ENCODE results near the gene ZNF555.
"Not testable (repeated sequence)": the region's sequence is repeated elsewhere in the genome, so short reads cannot be mapped to it uniquely, and the experiment has no call there.

The ZNF555 gene

GRCh38 chr19:2815923-2816322 is 25.4 kb upstream of the ZNF555 start:
- peaks cover 4% of the 10 kb centered on the region; the same call in 1 of the 2 replicates for H3K4me1 ChIP-seq (ENCODE audit: control insufficient read depth, low read length)

GRCh38 chr19:2816641-2817040 is 24.6 kb upstream of the ZNF555 start:
- no peaks in the 10 kb centered on the region; the same call in 1 of the 2 replicates for H3F3A ChIP-seq (ENCODE audit: control insufficient read depth, insufficient read depth)

More at GRCh38 chr19:2815923-2816322, 25.4 kb upstream of the ZNF555 start:
- Histone ChIP-seq H3K27me3 (ENCODE audit: control insufficient read depth, low read length) (no peaks in the 10 kb centered on the region), H4K20me1 (ENCODE audit: control insufficient read depth, insufficient read depth, low read depth, low read length) (no peaks in the 10 kb centered on the region), H3F3A (ENCODE audit: control insufficient read depth, insufficient read depth) (no peaks in the 10 kb centered on the region; the same call in 1 of the 2 replicates), H3K27ac (ENCODE audit: low read depth, low read length) (no peak overlapping the region), H3K4me3 (ENCODE audit: low read length) (no peak overlapping the region), H3K4me2 (ENCODE audit: low read length) (no peak overlapping the region), H3K36me3 (ENCODE audit: control insufficient read depth, low read length) (peaks cover 33% of the 10 kb centered on the region), H3K79me2 (ENCODE audit: control insufficient read depth, low read length) (0 out of 2 replicates have a peak, but pooled peaks cover 4% of the 10 kb centered on the region), H3K9me3 (ENCODE audit: control insufficient read depth, insufficient read depth, low read length) (no peaks in the 10 kb centered on the region), H3K9me2 (replicated peaks; ENCODE audit: control insufficient read depth, low read length) (no peaks in the 10 kb centered on the region)
- TF ChIP-seq EZH2phosphoT487 (IDR thresholded peaks at IDR 0.05; ENCODE audit: borderline replicate concordance, low read length) = no peak
- TF ChIP-seq CTCF (IDR thresholded peaks at IDR 0.05; ENCODE audit: low read depth, low read length, poor library complexity, severe bottlenecking) = no peak

GRCh38 chr19:2817237-2817829 is 23.9 kb upstream of the ZNF555 start:
- not testable (repeated sequence) for H4K20me1 ChIP-seq (ENCODE audit: control insufficient read depth, insufficient read depth, low read depth, low read length); H3K9me3 ChIP-seq (ENCODE audit: control insufficient read depth, insufficient read depth, low read length); H3K4me1 ChIP-seq (ENCODE audit: control insufficient read depth, low read length); H3K9me2 ChIP-seq (replicated peaks; ENCODE audit: control insufficient read depth, low read length); H3K4me2 ChIP-seq (ENCODE audit: low read length); H3K27me3 ChIP-seq (ENCODE audit: control insufficient read depth, low read length); H3K79me2 ChIP-seq (ENCODE audit: control insufficient read depth, low read length); H3K27ac ChIP-seq (ENCODE audit: low read depth, low read length); H3F3A ChIP-seq (ENCODE audit: control insufficient read depth, insufficient read depth); H3K4me3 ChIP-seq (ENCODE audit: low read length)
- peaks cover 20% of the 10 kb centered on the region; the same call in 1 of the 2 replicates for H3K36me3 ChIP-seq (ENCODE audit: control insufficient read depth, low read length)

More at GRCh38 chr19:2816641-2817040, 24.6 kb upstream of the ZNF555 start:
- Histone ChIP-seq H3K27ac (ENCODE audit: low read depth, low read length) (no peak overlapping the region), H3K4me1 (ENCODE audit: control insufficient read depth, low read length) (peaks cover 4% of the 10 kb centered on the region; the same call in 1 of the 2 replicates), H3K79me2 (ENCODE audit: control insufficient read depth, low read length) (0 out of 2 replicates have a peak, but pooled peaks cover 4% of the 10 kb centered on the region), H3K9me3 (ENCODE audit: control insufficient read depth, insufficient read depth, low read length) (no peaks in the 10 kb centered on the region), H3K27me3 (ENCODE audit: control insufficient read depth, low read length) (no peaks in the 10 kb centered on the region), H3K9me2 (replicated peaks; ENCODE audit: control insufficient read depth, low read length) (no peaks in the 10 kb centered on the region), H3K4me2 (ENCODE audit: low read length) (no peak overlapping the region), H3K36me3 (ENCODE audit: control insufficient read depth, low read length) (peaks cover 25% of the 10 kb centered on the region; the same call in 1 of the 2 replicates), H4K20me1 (ENCODE audit: control insufficient read depth, insufficient read depth, low read depth, low read length) (no peaks in the 10 kb centered on the region), H3K4me3 (ENCODE audit: low read length) (no peak overlapping the region)
- TF ChIP-seq EZH2phosphoT487 (IDR thresholded peaks at IDR 0.05; ENCODE audit: borderline replicate concordance, low read length) (no peak), CTCF (IDR thresholded peaks at IDR 0.05; ENCODE audit: low read depth, low read length, poor library complexity, severe bottlenecking) (no peak)

- no peak within 1 kb of the TSS for H3K27ac ChIP-seq (ENCODE audit: low read depth, low read length)
- H4K20me1 ChIP-seq (ENCODE audit: control insufficient read depth, insufficient read depth, low read depth, low read length) = no peaks in the 10 kb centered on the region
- H3K79me2 ChIP-seq (ENCODE audit: control insufficient read depth, low read length) = 0 out of 2 replicates have a peak, but pooled peaks cover 4% of the 10 kb centered on the region
- H3K9me2 ChIP-seq (replicated peaks; ENCODE audit: control insufficient read depth, low read length) = no peaks in the 10 kb centered on the region
- peak; percentile 77 for TF ChIP-seq CTCF (IDR thresholded peaks at IDR 0.05; ENCODE audit: low read depth, low read length, poor library complexity, severe bottlenecking)
- no peak for TF ChIP-seq EZH2phosphoT487 (IDR thresholded peaks at IDR 0.05; ENCODE audit: borderline replicate concordance, low read length)
- H3K4me1 ChIP-seq (ENCODE audit: control insufficient read depth, low read length) = peaks cover 4% of the 10 kb centered on the region
- H3K27me3 ChIP-seq (ENCODE audit: control insufficient read depth, low read length) = no peaks in the 10 kb centered on the region
- H3F3A ChIP-seq (ENCODE audit: control insufficient read depth, insufficient read depth) = no peaks in the 10 kb centered on the region; the same call in 1 of the 2 replicates
- peak within 1 kb of the TSS; percentile 79 for H3K4me2 ChIP-seq (ENCODE audit: low read length)
- peak within 1 kb of the TSS; percentile 95 for H3K4me3 ChIP-seq (ENCODE audit: low read length)
- H3K36me3 ChIP-seq (ENCODE audit: control insufficient read depth, low read length) = peaks cover under 1% of the 10 kb centered on the region; the same call in 1 of the 2 replicates
- H3K9me3 ChIP-seq (ENCODE audit: control insufficient read depth, insufficient read depth, low read length) = no peaks in the 10 kb centered on the region
Measured at GRCh38 chr19:2819540-2820111, 21.6 kb upstream of the ZNF555 start, which contains the start of gene ZNF554. TSS of gene ZNF554 (plus strand) at chr19:2819868. CDS start at chr19:2820072, 204 bp downstream.
